Aorta (tissue), 5 donors: ENCODE measurements around the gene DOCK8. TPM values are rescaled to one million over a fixed set of nuclear protein-coding genes. Genes with fewer than 3 reads are reported as not detected.

Experiments used
- ATAC-seq: fragments of 200-7000 bp; cut with Tn5 transposase; one replicate; pipeline ENCODE4 v1.9.1; 2022; ENCODE audit warnings: moderate library complexity; ENCODE audit not compliant: low FRiP score
- DNase-seq, 2 donors: peaks; one replicate each; pipeline ENCODE4 v3.0.0-alpha.2; 2020
- H3K27ac ChIP-seq, 2 donors: one replicate each; pipeline ENCODE4 v1.5.1; 2013; ENCODE audit warnings: low read length in 2 of 2, mild to moderate bottlenecking in 2 of 2, moderate library complexity in 2 of 2, control low read depth in 1 of 2, inconsistent platforms in 1 of 2, low read depth in 1 of 2
- H3K27me3 ChIP-seq, 2 donors: one replicate each; pipeline ENCODE4 v1.6.1; 2013; ENCODE audit warnings: control low read depth in 1 of 2, low read length in 1 of 2, mild to moderate bottlenecking in 1 of 2, moderate library complexity in 1 of 2; ENCODE audit not compliant: insufficient read depth in 2 of 2, control insufficient read depth in 1 of 2
- H3K36me3 ChIP-seq, 2 donors: one replicate each; pipeline ENCODE4 v1.6.1; 2013; ENCODE audit warnings: control low read depth in 1 of 2, low read length in 1 of 2, mild to moderate bottlenecking in 1 of 2; ENCODE audit not compliant: insufficient read depth in 2 of 2, control insufficient read depth in 1 of 2
- H3K4me1 ChIP-seq, 2 donors: one replicate each; pipeline ENCODE4 v1.6.1; 2013; ENCODE audit warnings: low read length in 2 of 2, control low read depth in 1 of 2, mild to moderate bottlenecking in 1 of 2, moderate library complexity in 1 of 2; ENCODE audit not compliant: insufficient read depth in 2 of 2, control insufficient read depth in 1 of 2
- H3K4me3 ChIP-seq, 2 donors: one replicate each; pipeline ENCODE4 v1.5.1; 2013; ENCODE audit warnings: low read length in 2 of 2, control low read depth in 1 of 2, mild to moderate bottlenecking in 1 of 2
- H3K9me3 ChIP-seq: one replicate; pipeline ENCODE4 v1.6.1; 2013; ENCODE audit warnings: mild to moderate bottlenecking, low read length; ENCODE audit not compliant: control insufficient read depth
- WGBS, 2 donors: extraction: QIAGEN DNeasy Blood & Tissue Kit; methylation state at CpG; one replicate each; pipeline ENCODE4 v1.1.7; 2013; 5-methylcytosine and 5-hydroxymethylcytosine counted together
- intact Hi-C, 2 donors: fragments of 100-400 bp; cut with DNase I; formaldehyde crosslinking; loops; one replicate each; pipeline versions ENCODE4 v1.14.2 to v1.15.0; 2022
- polyA plus RNA-seq, 2 donors: library from polyadenylated mRNA; stranded (reverse); fragments of 200-250 nt; gene quantifications; one replicate each; pipeline ENCODE4 v1.2.3, GENCODE V29; 2013
- total RNA-seq, 2 donors: library from RNA; stranded (reverse); fragmentation: NEBNext Ultra II Directional; extraction: Animal tissue kit (Norgen Biotek cat#: 25700); gene quantifications; one replicate each; pipeline ENCODE4 v1.2.1, GENCODE V29; 2021
- donor health status: healthy with polysubstance abuse.
- donor health status: Bipolar disorder and iron deficiency.
- donor health status: DM: no; HTN: no; CAD: no.
- donor health status: DM: no; HTN: no; CAD: no.
- donor health status: DM: yes; HTN: yes; CAD: no.

The DOCK8 gene
- total and polyA plus RNA-seq, 4 donors: 2.0 to 42.8 (median 11.5) TPM

DNA sequence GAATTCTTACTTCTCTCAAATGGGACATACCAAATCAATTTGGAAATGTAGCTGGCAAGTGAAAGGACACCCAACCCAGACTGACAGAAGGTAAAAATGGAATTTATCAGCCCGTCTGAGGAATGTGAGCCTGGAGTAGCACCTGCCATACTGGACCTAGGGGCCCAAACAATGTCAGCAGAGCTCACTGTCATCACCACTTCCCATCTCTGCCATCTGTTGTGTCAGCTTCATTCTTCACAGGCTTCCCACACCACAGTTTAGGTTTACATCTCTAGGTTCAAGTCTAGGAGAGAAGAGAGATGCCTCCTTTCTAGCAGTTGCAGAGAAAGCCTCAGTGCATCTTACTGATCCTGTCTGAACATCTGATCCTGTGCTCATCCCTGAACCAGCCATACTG is 222.4 kb downstream of the DOCK8 start:
- DNase-seq (no peak), ATAC-seq (peak; percentile 33)
- H3K36me3 ChIP-seq: peaks cover 0 to 3% of the 10 kb centered on the region in 2 donors
- no peaks in the 10 kb centered on the region for H3K9me3 ChIP-seq
- no peak overlapping the region for H3K4me3 ChIP-seq
- no peaks in the 10 kb centered on the region for H3K27me3 ChIP-seq
- H3K4me1 ChIP-seq: peaks cover 0 to 5% of the 10 kb centered on the region in 2 donors
- peak overlapping the region in 1 of 2 donors; percentile 37 for H3K27ac ChIP-seq
- WGBS, 2 donors: 49 to 59% methylated on average over 1 of the region's 1 CpG
- intact Hi-C loops: no loop called here

- WGBS, 2 donors: 5 to 7% methylated on average over 1 of the region's 1 CpG
- peaks cover 0 to 5% of the 10 kb centered on the region in 2 donors for H3K4me1 ChIP-seq
- no peak for DNase-seq
- H3K27me3 ChIP-seq: no peaks in the 10 kb centered on the region
- intact Hi-C loops: no loop called here
- no peak overlapping the region for H3K27ac ChIP-seq
- H3K4me3 ChIP-seq: no peak overlapping the region
- ATAC-seq: peak; percentile 74
- H3K9me3 ChIP-seq: no peaks in the 10 kb centered on the region
- H3K36me3 ChIP-seq: peaks cover 0 to 3% of the 10 kb centered on the region in 2 donors
These were observed 222.9 kb downstream of the DOCK8 start for GRCh38 chr9:437574-438001.

GRCh38 chr9:438066-438465 is 223.4 kb downstream of the DOCK8 start:
- H3K4me3 ChIP-seq: no peak overlapping the region
- no peaks in the 10 kb centered on the region for H3K9me3 ChIP-seq
- ATAC-seq: no peak
- intact Hi-C loops: no loop called here
- H3K36me3 ChIP-seq: peaks cover 0 to 3% of the 10 kb centered on the region in 2 donors
- no peak for DNase-seq
- H3K27ac ChIP-seq: no peak overlapping the region
- H3K4me1 ChIP-seq: peaks cover 0 to 5% of the 10 kb centered on the region in 2 donors
- 16 to 22% methylated on average over 2 of the region's 2 CpGs for WGBS, 2 donors
- H3K27me3 ChIP-seq: no peaks in the 10 kb centered on the region

DNA sequence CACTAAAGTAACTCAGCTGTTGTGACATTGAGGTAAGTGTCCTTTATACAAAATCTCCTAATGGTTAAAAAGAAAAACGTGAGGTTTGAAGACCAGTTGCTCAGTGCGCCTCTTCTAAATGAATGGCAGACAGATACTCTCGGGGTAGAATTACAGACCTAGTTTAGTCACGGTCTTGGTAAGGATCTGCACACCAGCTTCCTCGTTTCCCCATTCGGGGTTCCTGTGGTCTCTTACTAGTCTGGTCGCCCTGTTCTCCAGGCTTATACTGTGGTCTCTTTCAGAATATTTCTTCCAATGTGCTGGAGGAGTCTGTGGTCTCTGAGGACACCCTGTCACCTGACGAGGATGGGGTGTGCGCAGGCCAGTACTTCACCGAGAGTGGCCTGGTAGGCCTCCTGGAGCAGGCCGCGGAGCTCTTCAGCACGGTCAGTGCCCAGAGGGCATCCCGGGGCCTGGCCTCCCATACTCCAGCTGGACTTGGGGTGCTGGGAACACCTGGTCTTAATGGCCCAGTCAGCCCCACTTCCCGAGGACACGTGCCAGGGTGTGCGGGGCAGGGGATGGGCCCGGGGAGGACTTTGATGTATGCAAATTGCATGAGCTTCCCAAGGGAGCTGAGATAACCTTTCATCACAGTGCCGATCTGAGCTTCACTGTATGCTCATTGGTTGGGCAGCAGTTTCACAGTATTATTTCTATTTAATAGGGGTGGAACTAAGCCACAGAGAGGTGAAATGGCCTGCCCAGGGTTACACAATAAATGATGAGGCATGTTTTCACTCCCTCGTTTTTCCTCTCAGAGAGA is 224.5 kb downstream of the DOCK8 start:
- no peaks in the 10 kb centered on the region for H3K27me3 ChIP-seq
- ATAC-seq: peak; percentile 77
- no peaks in the 10 kb centered on the region for H3K9me3 ChIP-seq
- WGBS, 2 donors: 87% methylated on average over 20 of the region's 20 CpGs
- peak in 1 of 2 donors; percentile 51 for DNase-seq
- intact Hi-C loops: no loop called here
- peaks cover 0 to 3% of the 10 kb centered on the region in 2 donors for H3K36me3 ChIP-seq
- peaks cover 0 to 5% of the 10 kb centered on the region in 2 donors for H3K4me1 ChIP-seq
- H3K27ac ChIP-seq: no peak overlapping the region
- H3K4me3 ChIP-seq: no peak overlapping the region

DNA sequence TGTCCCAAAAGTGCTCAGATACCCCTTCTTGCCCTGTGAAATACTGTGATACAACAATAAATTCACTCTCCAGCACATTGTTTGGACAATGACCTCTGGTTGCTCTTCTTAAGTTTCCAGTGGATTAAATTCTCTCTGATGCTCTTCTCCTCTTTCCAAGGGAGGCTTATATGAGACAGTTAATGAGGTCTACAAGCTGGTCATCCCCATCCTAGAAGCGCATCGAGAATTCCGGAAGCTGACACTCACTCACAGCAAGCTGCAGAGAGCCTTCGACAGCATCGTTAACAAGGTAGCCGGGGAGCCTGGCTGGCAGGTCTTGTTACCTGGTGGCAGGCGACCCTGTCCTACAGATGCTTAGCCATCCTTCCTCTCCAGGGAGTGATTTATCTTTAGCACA is 226.5 kb downstream of the DOCK8 start:
- DNase-seq (no peak), ATAC-seq (no peak)
- peaks cover 0 to 5% of the 10 kb centered on the region in 2 donors for H3K4me1 ChIP-seq
- peaks cover 0 to 3% of the 10 kb centered on the region in 2 donors for H3K36me3 ChIP-seq
- H3K27me3 ChIP-seq: no peaks in the 10 kb centered on the region
- H3K4me3 ChIP-seq: no peak overlapping the region
- intact Hi-C loops: no loop called here
- 94 to 96% methylated on average over 7 of the region's 7 CpGs for WGBS, 2 donors
- no peaks in the 10 kb centered on the region for H3K9me3 ChIP-seq
- no peak overlapping the region for H3K27ac ChIP-seq

- Histone ChIP-seq H3K27ac (no peak overlapping the region), H3K4me1 (no peaks in the 10 kb centered on the region), H3K4me3 (no peak overlapping the region), H3K36me3 (peaks cover 0 to 3% of the 10 kb centered on the region in 2 donors), H3K27me3 (no peaks in the 10 kb centered on the region), H3K9me3 (no peaks in the 10 kb centered on the region)
- intact Hi-C loops: no loop called here
- ATAC-seq: no peak
- WGBS, 2 donors: 99 to 100% methylated on average over 1 of the region's 1 CpG
- no peak for DNase-seq
These were observed 229.9 kb downstream of the DOCK8 start for GRCh38 chr9:444528-444927.

DNA sequence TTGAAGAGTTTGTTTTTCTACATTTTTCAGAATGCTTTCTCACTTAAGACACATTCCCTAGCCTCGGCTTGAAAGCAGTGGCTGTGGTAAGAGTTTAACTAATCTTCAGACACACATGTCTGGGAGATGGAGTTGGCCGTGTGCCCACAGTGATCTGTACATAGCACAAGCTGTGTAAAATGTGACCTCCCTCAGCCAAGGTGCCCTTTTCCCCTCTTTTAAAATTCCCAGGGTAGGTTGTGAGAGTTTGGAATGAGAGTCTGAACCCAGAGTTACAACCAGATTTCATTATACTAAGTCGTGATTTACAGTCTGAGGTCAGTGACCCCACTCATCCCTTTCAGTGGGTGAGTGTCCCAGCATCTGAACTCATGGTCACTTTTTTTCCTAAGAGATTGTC is 230.4 kb downstream of the DOCK8 start:
- no peak overlapping the region for H3K27ac ChIP-seq
- H3K4me3 ChIP-seq: no peak overlapping the region
- no peaks in the 10 kb centered on the region for H3K4me1 ChIP-seq
- 33 to 36% methylated on average over 3 of the region's 3 CpGs for WGBS, 2 donors
- peaks cover 0 to 3% of the 10 kb centered on the region in 2 donors for H3K36me3 ChIP-seq
- ATAC-seq (no peak), DNase-seq (peak in 1 of 2 donors; percentile 51)
- H3K27me3 ChIP-seq: no peaks in the 10 kb centered on the region
- H3K9me3 ChIP-seq: no peaks in the 10 kb centered on the region
- intact Hi-C loops: no loop called here

DNA sequence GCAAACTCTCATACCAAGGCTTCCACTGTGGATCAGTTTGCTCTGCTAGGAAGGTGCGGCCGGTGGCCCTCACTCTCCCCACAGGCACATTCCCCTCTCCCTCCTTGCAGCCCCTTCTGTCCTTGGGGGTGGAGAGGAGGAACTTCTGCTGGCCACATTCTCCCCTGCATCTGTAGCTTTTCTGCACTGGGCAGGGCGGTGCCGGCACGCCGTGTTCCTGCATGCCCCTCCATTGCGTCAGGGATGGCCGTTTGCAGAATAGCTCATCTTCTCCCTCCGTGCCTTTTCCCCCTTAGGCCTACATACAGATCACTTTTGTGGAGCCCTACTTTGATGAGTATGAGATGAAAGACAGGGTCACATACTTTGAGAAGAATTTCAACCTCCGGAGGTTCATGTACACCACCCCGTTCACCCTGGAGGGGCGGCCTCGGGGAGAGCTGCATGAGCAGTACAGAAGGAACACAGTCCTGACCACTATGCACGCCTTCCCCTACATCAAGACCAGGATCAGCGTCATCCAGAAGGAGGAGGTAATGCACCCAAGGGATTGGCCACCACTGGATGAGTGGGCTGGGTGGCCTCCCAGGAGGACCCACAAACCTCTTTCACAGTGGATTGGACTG is 231.5 kb downstream of the DOCK8 start:
- Histone ChIP-seq H3K9me3 (no peaks in the 10 kb centered on the region), H3K36me3 (no peaks in the 10 kb centered on the region)

More for the DNA sequence above, 231.5 kb downstream of the DOCK8 start:
- DNase-seq: no peak
- Histone ChIP-seq H3K4me1 (no peaks in the 10 kb centered on the region), H3K27me3 (no peaks in the 10 kb centered on the region), H3K4me3 (no peak overlapping the region), H3K27ac (no peak overlapping the region)
- 96% methylated on average over 15 of the region's 15 CpGs for WGBS, 2 donors
- intact Hi-C loops: no loop called here
- no peak for ATAC-seq
